HG02973 (cell line): ENCODE results near the gene FBXO17.

Source experiments
- ATAC-seq: cut with Tn5 transposase; IDR thresholded peaks from one replicate; pipeline ENCODE4 v1.9.1; 2021; ENCODE audit warnings: moderate library complexity; ENCODE audit not compliant: unreplicated experiment

The FBXO17 gene

DNA sequence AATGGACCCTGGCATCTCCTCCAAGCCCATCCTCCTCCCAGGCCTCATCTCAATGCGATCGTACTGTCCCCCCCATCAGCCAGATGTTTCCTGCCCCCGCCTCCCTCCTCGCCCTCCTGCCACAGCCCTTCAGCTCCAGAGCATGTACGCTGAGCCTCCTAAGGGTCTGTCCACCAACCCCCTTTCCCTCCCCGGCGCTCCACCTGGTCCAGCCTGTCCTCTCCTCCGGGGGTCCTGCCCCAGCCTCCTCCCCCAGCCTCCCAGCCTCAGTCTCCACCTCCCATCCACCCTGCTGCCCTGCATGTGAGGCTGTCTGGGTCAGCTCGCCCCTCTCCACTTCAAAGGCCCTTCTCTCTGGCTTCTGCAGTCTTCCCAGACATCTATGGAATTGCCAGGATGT is 80.6 kb downstream of the FBXO17 start:
- no peak for ATAC-seq

DNA sequence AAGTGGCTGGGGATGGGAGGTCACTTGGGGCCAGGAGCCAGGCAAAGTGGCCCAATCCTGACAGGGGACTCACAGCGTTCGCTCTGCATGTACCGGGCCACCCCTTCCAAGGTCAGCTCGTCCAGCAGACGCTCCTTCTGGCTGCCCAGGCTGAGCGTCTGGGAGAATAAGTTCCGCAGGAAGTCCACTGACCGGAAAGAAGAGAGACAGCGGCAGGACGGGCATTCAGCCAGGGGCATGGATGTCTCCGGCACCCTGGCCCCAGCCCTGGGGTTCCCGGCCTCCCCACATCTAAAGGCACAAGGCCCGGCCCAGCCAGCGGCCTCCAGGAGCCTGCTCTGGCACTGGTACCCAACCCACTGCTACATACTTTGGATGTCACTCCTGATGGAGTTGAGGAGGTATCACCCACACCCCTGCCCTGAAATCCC is 82.2 kb downstream of the FBXO17 start:
- no peak for ATAC-seq

DNA sequence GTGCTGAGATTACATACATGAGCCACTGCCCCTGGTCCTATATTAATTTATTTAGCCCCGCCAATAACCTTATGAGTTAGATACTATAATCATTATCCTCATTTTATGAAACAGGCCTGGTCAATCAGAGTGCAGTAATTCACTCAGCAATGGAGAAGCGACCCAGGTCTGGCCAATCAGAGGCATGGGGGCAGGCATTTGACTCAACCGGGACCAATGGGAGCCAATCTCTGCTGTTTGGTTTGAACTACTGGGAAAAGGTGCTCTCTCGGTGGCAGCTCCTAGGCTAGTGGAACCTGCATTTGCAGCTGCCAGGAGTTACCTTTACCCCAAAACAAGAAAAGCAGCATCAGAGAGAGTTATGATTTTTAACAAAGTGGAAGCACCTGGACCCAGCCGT is 82.7 kb downstream of the FBXO17 start:
- no peak for ATAC-seq

DNA sequence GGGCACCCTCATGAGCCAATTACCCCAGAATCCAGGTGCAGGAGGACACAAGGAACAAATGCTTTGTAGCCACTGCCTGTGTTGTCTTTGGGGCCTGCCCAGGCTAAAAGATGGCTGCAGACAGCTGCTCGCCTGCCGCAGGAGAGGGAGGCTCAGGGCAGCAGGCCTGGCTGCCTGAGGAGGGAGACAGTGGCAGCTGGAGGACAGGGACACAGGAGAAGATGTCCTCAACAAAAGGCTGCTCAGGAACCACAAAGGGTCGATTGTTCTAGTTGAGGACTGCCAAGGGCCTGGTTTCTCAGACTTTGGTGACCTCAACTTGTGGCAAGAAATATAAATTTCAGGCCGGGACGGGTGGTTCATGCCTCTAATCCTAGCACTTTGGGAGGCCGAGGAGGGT is 83.8 kb downstream of the FBXO17 start:
- ATAC-seq, result no peak
